Suprapubic skin (tissue), 4 donors: ENCODE data around the gene PFKFB3. TPM values are rescaled to one million over a fixed set of nuclear protein-coding genes. Genes with fewer than 3 reads are reported as not detected.
"Not testable (repeated sequence)": the region's sequence is repeated elsewhere in the genome, so short reads cannot be mapped to it uniquely, and the experiment has no call there.

Experiments
- DNase-seq, 2 donors: peaks; one replicate each; pipeline ENCODE4 v3.0.0-alpha.2; 2019; ENCODE audit warnings: low spot score in 2 of 2
- H3K27ac ChIP-seq: fragments of 200-600 bp; sonication (generic); one replicate; pipeline ENCODE4 v1.5.1; 2019
- H3K27me3 ChIP-seq: fragments of 200-600 bp; sonication (generic); one replicate; pipeline ENCODE4 v1.5.1; 2019
- H3K36me3 ChIP-seq: fragments of 200-600 bp; sonication (generic); one replicate; pipeline ENCODE4 v1.5.1; 2019
- H3K4me1 ChIP-seq: fragments of 200-600 bp; sonication (generic); one replicate; pipeline ENCODE4 v1.5.1; 2019
- H3K4me3 ChIP-seq: fragments of 200-600 bp; sonication (generic); one replicate; pipeline ENCODE4 v1.5.1; 2019; ENCODE audit warnings: mild to moderate bottlenecking
- H3K9me3 ChIP-seq: fragments of 200-600 bp; sonication (generic); one replicate; pipeline ENCODE4 v1.5.1; 2019
- EP300 ChIP-seq: sonication (generic); formaldehyde crosslinking; IDR thresholded peaks from one replicate; pipeline ENCODE4 v1.6.1; 2017; ENCODE audit warnings: antibody characterized with exemption
- POLR2A ChIP-seq, 2 donors: fragments of 450-650 bp; IDR thresholded peaks; one replicate each; pipeline ENCODE4 v1.6.1; 2017; ENCODE audit warnings: antibody characterized with exemption in 2 of 2, mild to moderate bottlenecking in 2 of 2, moderate library complexity in 2 of 2
- POLR2AphosphoS5 ChIP-seq, 3 donors: sonication (generic); formaldehyde crosslinking; IDR thresholded peaks; one replicate each; pipeline ENCODE4 v1.6.1; 2017; ENCODE audit warnings: antibody characterized with exemption in 3 of 3
- WGBS: methylation state at CpG from one replicate; pipeline ENCODE4 v1.1.5; 2018; 5-methylcytosine and 5-hydroxymethylcytosine counted together
- total RNA-seq, 4 donors: library from RNA; depleted of rRNA; stranded (reverse); fragments of >200 nt; gene quantifications; one replicate each; pipeline ENCODE4 v1.1.0, GENCODE V29; 2016
- TF ChIP-seq, protein P1 (sequence below), 2 donors: fragments of 200-600 bp in 1 of 2; fragments of 450-650 bp in 1 of 2; sonication (generic) in 1 of 2; IDR thresholded peaks; one replicate each; pipeline ENCODE4 v1.5.1; 2016 to 2019; ENCODE audit warnings: antibody characterized with exemption in 2 of 2, mild to moderate bottlenecking in 1 of 2, moderate library complexity in 1 of 2

PFKFB3 gene
- total RNA-seq, 4 donors from 2014 or later = 40.1 to 115 (median 52.2) TPM

DNA sequence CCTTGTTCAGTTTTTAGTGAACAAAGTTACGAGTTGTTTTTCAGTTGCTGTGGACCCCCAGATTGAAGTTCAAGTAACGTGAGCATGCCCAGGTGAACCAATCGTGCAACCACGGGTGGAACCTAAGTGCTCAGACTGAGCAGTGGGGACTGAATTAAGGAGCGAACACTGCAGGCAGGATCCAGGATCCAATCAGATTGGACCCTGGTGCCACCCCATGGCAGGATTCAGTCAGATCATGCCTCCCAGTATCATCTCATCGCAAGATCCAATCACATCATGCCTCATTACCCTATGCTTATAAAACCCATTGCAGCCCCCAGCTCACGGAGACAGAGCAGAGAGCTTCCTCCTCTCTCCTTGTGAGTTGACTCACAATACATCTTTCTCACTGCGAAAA lies 80.9 kb downstream of the PFKFB3 start:
- TF ChIP-seq POLR2A (IDR thresholded peaks at IDR 0.05) = no peak
- TF ChIP-seq POLR2AphosphoS5 (IDR thresholded peaks at IDR 0.05) = no peak
- TF ChIP-seq, protein P1, sequence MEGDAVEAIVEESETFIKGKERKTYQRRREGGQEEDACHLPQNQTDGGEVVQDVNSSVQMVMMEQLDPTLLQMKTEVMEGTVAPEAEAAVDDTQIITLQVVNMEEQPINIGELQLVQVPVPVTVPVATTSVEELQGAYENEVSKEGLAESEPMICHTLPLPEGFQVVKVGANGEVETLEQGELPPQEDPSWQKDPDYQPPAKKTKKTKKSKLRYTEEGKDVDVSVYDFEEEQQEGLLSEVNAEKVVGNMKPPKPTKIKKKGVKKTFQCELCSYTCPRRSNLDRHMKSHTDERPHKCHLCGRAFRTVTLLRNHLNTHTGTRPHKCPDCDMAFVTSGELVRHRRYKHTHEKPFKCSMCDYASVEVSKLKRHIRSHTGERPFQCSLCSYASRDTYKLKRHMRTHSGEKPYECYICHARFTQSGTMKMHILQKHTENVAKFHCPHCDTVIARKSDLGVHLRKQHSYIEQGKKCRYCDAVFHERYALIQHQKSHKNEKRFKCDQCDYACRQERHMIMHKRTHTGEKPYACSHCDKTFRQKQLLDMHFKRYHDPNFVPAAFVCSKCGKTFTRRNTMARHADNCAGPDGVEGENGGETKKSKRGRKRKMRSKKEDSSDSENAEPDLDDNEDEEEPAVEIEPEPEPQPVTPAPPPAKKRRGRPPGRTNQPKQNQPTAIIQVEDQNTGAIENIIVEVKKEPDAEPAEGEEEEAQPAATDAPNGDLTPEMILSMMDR (IDR thresholded peaks at IDR 0.05) = no peak
- no peak for TF ChIP-seq EP300
- 93% methylated on average over 8 of the region's 8 CpGs for WGBS
- Histone ChIP-seq H3K27ac (no peak overlapping the region), H3K27me3 (no peaks in the 10 kb centered on the region), H3K4me1 (no peaks in the 10 kb centered on the region), H3K4me3 (no peak overlapping the region), H3K9me3 (no peaks in the 10 kb centered on the region), H3K36me3 (no peaks in the 10 kb centered on the region)
- no peak for DNase-seq

DNA sequence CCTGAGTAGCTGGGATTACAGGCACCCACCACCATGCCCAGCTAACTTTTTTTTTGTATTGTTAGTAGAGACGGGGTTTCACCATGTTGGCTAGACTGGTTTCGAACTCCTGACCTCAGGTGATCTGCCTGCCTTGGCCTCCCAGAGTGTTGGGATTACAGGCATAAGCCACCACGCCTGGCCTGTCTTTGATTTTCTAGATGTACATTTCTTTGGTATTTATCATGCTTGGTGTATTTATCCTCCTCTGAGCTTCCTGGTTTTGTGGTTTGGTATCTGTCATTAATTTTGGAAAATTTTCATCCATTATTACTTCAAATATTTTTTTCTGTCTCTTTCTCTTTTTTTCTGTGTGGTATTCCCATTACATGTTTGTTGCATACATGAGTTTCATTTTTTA lies 87.9 kb downstream of the PFKFB3 start:
- H3K36me3 ChIP-seq, H3K27me3 ChIP-seq, DNase-seq, H3K4me1 ChIP-seq, H3K9me3 ChIP-seq, H3K27ac ChIP-seq, H3K4me3 ChIP-seq: not testable (repeated sequence)
- WGBS = 92% methylated on average over 3 of the region's 3 CpGs

DNA sequence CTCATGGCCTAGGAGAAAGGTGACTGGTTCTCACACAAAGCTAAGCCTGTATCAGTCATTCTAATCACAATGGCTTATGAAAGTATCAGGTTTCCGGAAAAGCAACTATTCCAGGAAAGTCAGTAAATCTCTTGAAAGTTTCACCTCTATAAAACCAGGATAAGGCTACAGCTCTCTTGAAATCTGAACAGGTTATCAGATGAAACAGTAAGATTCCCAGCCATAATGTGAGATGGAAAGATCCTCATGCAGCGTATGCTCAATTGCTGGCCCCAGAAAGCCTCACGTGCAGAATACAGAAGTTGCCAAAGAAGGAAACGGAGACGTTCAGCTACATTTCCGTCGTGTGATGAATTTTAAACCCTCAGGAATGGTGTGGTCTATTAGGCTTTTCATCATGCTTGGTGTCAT lies 90.0 kb downstream of the PFKFB3 start:
- peaks cover 25% of the 10 kb centered on the region for H3K4me1 ChIP-seq
- 86% methylated on average over 7 of the region's 7 CpGs for WGBS
- no peaks in the 10 kb centered on the region for H3K9me3 ChIP-seq
- H3K36me3 ChIP-seq = no peaks in the 10 kb centered on the region
- no peak overlapping the region for H3K4me3 ChIP-seq
- no peak for DNase-seq
- H3K27me3 ChIP-seq = no peaks in the 10 kb centered on the region
- TF ChIP-seq EP300 (no peak), POLR2AphosphoS5 (IDR thresholded peaks at IDR 0.05) (no peak), POLR2A (IDR thresholded peaks at IDR 0.05) (no peak)
- TF ChIP-seq, protein P1 (IDR thresholded peaks at IDR 0.05) = no peak
- no peak overlapping the region for H3K27ac ChIP-seq

DNA sequence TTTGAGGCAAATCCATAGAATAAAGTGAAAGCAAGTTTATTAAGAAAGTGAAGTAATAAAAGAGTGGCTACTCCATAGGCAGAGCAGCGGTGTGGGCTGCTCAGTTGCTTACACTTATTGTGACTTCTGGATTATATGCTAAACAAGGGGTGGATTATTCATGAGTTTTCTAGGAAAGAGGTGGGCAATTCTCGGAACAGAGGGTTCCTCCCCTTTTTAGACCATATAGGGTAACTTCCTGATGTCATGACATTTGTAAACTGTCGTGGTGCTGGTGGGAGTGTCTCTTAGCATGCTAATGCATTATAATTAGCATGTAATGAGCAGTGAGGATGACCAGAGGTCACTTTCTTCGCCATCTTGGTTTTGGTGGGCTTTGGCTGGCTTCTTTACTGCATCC lies 93.7 kb downstream of the PFKFB3 start:
- not testable (repeated sequence) for H3K27ac ChIP-seq, H3K4me3 ChIP-seq, H3K27me3 ChIP-seq, H3K36me3 ChIP-seq, H3K9me3 ChIP-seq, DNase-seq
- peaks cover 44% of the 10 kb centered on the region for H3K4me1 ChIP-seq
- WGBS = 85% methylated on average over 4 of the region's 4 CpGs

DNA sequence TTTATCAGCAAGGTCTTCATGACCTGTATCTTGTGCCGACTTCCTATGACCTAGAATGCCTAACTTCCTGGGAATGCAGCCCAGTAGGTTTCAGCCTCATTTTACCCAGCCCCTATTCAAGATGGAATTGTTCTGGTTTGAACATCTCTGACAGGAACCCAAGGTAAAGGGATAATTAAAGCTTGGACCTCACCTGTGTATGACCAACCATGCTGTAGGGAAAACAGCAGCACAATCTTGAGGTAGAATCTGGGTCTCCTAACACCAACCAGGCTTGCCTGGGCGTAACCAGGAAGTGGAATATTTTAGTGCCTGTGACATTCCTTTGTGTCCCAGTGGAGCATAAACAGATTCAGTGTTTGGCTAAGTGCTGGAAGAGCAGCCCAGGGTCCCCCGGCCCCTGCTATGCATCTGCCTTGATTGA lies 94.1 kb downstream of the PFKFB3 start:
- Histone ChIP-seq H3K36me3 (no peaks in the 10 kb centered on the region), H3K27ac (no peak overlapping the region), H3K4me3 (no peak overlapping the region), H3K27me3 (no peaks in the 10 kb centered on the region), H3K9me3 (no peaks in the 10 kb centered on the region), H3K4me1 (peaks cover 42% of the 10 kb centered on the region)
- TF ChIP-seq, protein P1 (IDR thresholded peaks at IDR 0.05) = no peak
- no peak for TF ChIP-seq POLR2A (IDR thresholded peaks at IDR 0.05)
- TF ChIP-seq POLR2AphosphoS5 (IDR thresholded peaks at IDR 0.05) = no peak
- no peak for TF ChIP-seq EP300
- DNase-seq = no peak
- 48% methylated on average over 3 of the region's 3 CpGs for WGBS

DNA sequence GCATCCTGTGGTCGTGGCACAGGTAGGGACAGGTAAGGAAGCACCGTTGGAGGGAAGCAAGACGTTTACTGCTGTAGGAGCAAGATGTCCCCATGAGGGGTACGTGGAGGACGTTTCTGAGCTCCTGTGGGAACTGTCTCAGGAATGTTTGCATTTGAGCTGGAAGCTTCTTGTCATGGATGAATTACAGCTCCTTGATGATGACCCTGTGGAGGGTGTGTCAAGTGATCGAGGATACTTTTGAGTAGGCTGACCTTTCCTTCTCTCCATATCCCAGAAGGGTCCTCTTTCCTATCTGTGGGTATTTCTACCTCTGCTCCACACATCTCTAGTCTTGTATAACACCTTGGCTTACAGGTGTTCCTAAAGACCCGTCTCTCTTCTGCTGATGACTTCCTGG lies 94.8 kb downstream of the PFKFB3 start:
- Histone ChIP-seq H3K27ac (no peak overlapping the region), H3K4me3 (no peak overlapping the region), H3K9me3 (no peaks in the 10 kb centered on the region), H3K27me3 (no peaks in the 10 kb centered on the region), H3K36me3 (no peaks in the 10 kb centered on the region), H3K4me1 (peaks cover 42% of the 10 kb centered on the region)
- TF ChIP-seq POLR2AphosphoS5 (IDR thresholded peaks at IDR 0.05) (no peak), EP300 (no peak), POLR2A (IDR thresholded peaks at IDR 0.05) (no peak)
- TF ChIP-seq, protein P1 (IDR thresholded peaks at IDR 0.05) = no peak
- DNase-seq = no peak
- 74% methylated on average over 7 of the region's 7 CpGs for WGBS
